Nephron progenitor cell (in vitro differentiated cells): ENCODE data around the gene SPRY1.
A peak's percentile ranks its signal among the peaks of the same experiment; 100 is the strongest.

ENCODE experiments used
- DNase-seq: peaks from one replicate; pipeline ENCODE4 v3.0.0; 2021
- H3K27ac Mint-ChIP-seq: 2 replicates; pipeline ENCODE4 v1.8.0; 2021; ENCODE audit warnings: mild to moderate bottlenecking, moderate library complexity, mixed read lengths
- H3K27me3 Mint-ChIP-seq: 2 replicates; pipeline ENCODE4 v1.8.0; 2021; ENCODE audit warnings: mild to moderate bottlenecking, low read depth, mixed read lengths; ENCODE audit not compliant: poor library complexity
- H3K36me3 Mint-ChIP-seq: 2 replicates; pipeline ENCODE4 v1.8.0; 2021; ENCODE audit warnings: low read depth, mixed read lengths
- H3K4me1 Mint-ChIP-seq: 2 replicates; pipeline ENCODE4 v1.8.0; 2021; ENCODE audit warnings: mixed read lengths
- H3K4me3 Mint-ChIP-seq: 2 replicates; pipeline ENCODE4 v1.8.0; 2021; ENCODE audit warnings: mild to moderate bottlenecking, moderate library complexity, mixed read lengths
- H3K9me3 Mint-ChIP-seq: 2 replicates; pipeline ENCODE4 v1.8.0; 2021; ENCODE audit warnings: mild to moderate bottlenecking, moderate library complexity, mixed read lengths
- CTCF ChIP-seq: fragments of 200-600 bp; sonication (generic); IDR thresholded peaks from 2 replicates; pipeline ENCODE4 v1.5.0; 2021; ENCODE audit warnings: antibody characterized with exemption

Gene SPRY1

GRCh38 chr4:123443401-123444289 lies 47.0 kb downstream of the SPRY1 start:
- peak overlapping the region; percentile 98 for H3K27ac Mint-ChIP-seq
- DNase-seq, result no peak
- H3K9me3 Mint-ChIP-seq, result peaks cover 21% of the 10 kb centered on the region
- H3K4me3 Mint-ChIP-seq, result peak overlapping the region; percentile 74
- peaks cover 34% of the 10 kb centered on the region for H3K4me1 Mint-ChIP-seq
- H3K36me3 Mint-ChIP-seq, result peaks cover 21% of the 10 kb centered on the region
- no peak for TF ChIP-seq CTCF
- H3K27me3 Mint-ChIP-seq, result no peaks in the 10 kb centered on the region

- peaks cover 21% of the 10 kb centered on the region for H3K9me3 Mint-ChIP-seq
- H3K27me3 Mint-ChIP-seq, result no peaks in the 10 kb centered on the region
- H3K4me1 Mint-ChIP-seq, result peaks cover 38% of the 10 kb centered on the region
- DNase-seq, result peak; percentile 58
- peak overlapping the region; percentile 98 for H3K27ac Mint-ChIP-seq
- H3K36me3 Mint-ChIP-seq, result peaks cover 21% of the 10 kb centered on the region
- TF ChIP-seq CTCF, result no peak
- peak overlapping the region; percentile 74 for H3K4me3 Mint-ChIP-seq
Measured at GRCh38 chr4:123444290-123444731, 47.7 kb downstream of the SPRY1 start.

DNA sequence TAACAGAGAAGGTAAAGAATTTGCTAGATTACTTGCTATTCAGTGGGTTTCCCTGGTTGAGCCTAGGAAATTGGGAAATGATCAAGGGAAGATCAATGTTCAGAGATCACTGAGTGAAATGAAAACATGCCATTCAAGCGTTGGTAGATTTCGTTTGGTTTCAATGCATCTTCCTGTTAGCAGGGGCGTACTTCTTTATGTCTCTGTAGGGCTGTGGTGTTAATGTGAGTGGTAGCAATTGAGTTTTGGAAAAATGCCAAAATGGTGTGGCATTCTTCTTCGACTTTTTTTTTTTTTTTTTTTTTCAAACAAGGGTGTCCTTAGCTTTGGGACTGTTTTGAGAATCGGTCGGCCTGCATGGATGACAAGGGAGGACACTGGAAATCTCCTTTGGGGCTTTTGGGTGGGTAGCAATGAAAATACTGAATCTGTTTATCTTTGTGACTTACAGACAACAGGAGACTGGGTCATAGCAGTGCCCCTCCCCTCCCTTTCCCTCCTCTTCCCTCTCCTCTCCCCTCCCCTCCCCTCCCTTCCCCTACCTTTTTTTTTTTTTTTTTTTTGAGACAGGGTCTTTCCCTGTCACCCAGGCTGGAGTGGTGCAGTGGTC lies 50.4 kb downstream of the SPRY1 start:
- Mint-ChIP-seq H3K36me3 (peaks cover 7% of the 10 kb centered on the region), H3K4me1 (peaks cover 54% of the 10 kb centered on the region), H3K27me3 (no peaks in the 10 kb centered on the region), H3K4me3 (no peak overlapping the region), H3K9me3 (peaks cover 7% of the 10 kb centered on the region), H3K27ac (peak overlapping the region; percentile 87)
- DNase-seq, result no peak
- no peak for TF ChIP-seq CTCF

DNA sequence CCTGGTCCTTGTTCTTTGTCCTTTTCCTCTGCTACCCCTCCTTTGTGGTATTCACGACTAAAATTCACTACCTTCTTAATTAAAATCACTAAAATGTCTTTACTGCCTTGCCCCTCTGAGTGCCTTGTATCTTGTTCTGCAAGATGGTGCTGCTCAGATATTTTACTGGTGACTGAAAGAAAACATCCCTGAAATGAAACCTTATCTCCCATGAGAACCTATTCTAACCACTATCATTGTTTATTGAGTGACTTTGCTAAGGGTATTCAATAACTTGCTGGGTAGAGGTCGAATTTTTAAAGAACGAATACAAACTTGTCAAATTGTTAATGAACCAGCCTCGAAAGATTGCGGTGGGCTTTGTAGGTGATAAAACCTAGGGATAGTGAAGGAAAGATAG lies 52.8 kb downstream of the SPRY1 start:
- no peak for TF ChIP-seq CTCF
- peaks cover 48% of the 10 kb centered on the region for H3K4me1 Mint-ChIP-seq
- H3K36me3 Mint-ChIP-seq, result no peaks in the 10 kb centered on the region
- DNase-seq, result no peak
- no peaks in the 10 kb centered on the region for H3K27me3 Mint-ChIP-seq
- H3K4me3 Mint-ChIP-seq, result no peak overlapping the region
- H3K9me3 Mint-ChIP-seq, result no peaks in the 10 kb centered on the region
- H3K27ac Mint-ChIP-seq, result peak overlapping the region; percentile 7

GRCh38 chr4:123449780-123450179 lies 53.2 kb downstream of the SPRY1 start:
- H3K4me3 Mint-ChIP-seq, result no peak overlapping the region
- TF ChIP-seq CTCF, result no peak
- H3K27me3 Mint-ChIP-seq, result no peaks in the 10 kb centered on the region
- H3K4me1 Mint-ChIP-seq, result peaks cover 44% of the 10 kb centered on the region
- H3K36me3 Mint-ChIP-seq, result no peaks in the 10 kb centered on the region
- H3K9me3 Mint-ChIP-seq, result no peaks in the 10 kb centered on the region
- no peak for DNase-seq
- peak overlapping the region; percentile 64 for H3K27ac Mint-ChIP-seq
